ENCODE measurements around the gene PYURF. TPM values are rescaled to one million over a fixed set of nuclear protein-coding genes. Genes with fewer than 3 reads are reported as not detected.
"Not testable (repeated sequence)": the region's sequence is repeated elsewhere in the genome, so short reads cannot be mapped to it uniquely, and the experiment has no call there.

The PYURF gene
- total RNA-seq = 61.3 and 64.3 TPM in 2 replicates
- long read RNA-seq, transcript PYURF-201 (2 exons, 1,361 nt) = major isoform, 372 of 373 reads
- long read RNA-seq, partial matches to known transcripts = 0 of 373 reads
- long read RNA-seq, other reads (novel, unspliced or antisense) = 1 of 373 reads

- TF ChIP-seq CTCF (conservative IDR thresholded peaks at IDR 0.05) = peak; percentile 21
- Mint-ChIP-seq H3K4me3 (peak within 1 kb of the TSS; percentile 99), H3K4me1 (peaks cover 27% of the 10 kb centered on the region), H3K27me3 (ENCODE audit: low read depth) (no peaks in the 10 kb centered on the region), H3K36me3 (ENCODE audit: low read depth) (peaks cover 5% of the 10 kb centered on the region), H3K27ac (ENCODE audit: unreplicated experiment) (peak within 1 kb of the TSS; percentile 96), H3K9me3 (no peaks in the 10 kb centered on the region)
- DNase-seq (ENCODE audit: low read depth, low spot score) = peak; percentile 88
Observed at GRCh38 chr4:88523325-88524129, at the start of gene PYURF. TSS of gene PYURF (minus strand) at chr4:88523776. CDS start at chr4:88523700, 76 bp downstream.

GRCh38 chr4:88570001-88570400, 46.4 kb upstream of the PYURF start:
- Mint-ChIP-seq H3K4me1 (peaks cover 5% of the 10 kb centered on the region), H3K36me3 (ENCODE audit: low read depth) (no peaks in the 10 kb centered on the region), H3K27ac (ENCODE audit: unreplicated experiment) (no peak overlapping the region), H3K9me3 (no peaks in the 10 kb centered on the region), H3K4me3 (no peak overlapping the region), H3K27me3 (ENCODE audit: low read depth) (no peaks in the 10 kb centered on the region)
- DNase-seq (ENCODE audit: low read depth, low spot score) = no peak
- TF ChIP-seq CTCF (conservative IDR thresholded peaks at IDR 0.05) = no peak

- no peak overlapping the region for H3K4me3 Mint-ChIP-seq
- H3K36me3 Mint-ChIP-seq (ENCODE audit: low read depth) = no peaks in the 10 kb centered on the region
- no peaks in the 10 kb centered on the region for H3K4me1 Mint-ChIP-seq
- DNase-seq (ENCODE audit: low read depth, low spot score) = no peak
- peaks cover under 1% of the 10 kb centered on the region for H3K27me3 Mint-ChIP-seq (ENCODE audit: low read depth)
- H3K27ac Mint-ChIP-seq (ENCODE audit: unreplicated experiment) = no peak overlapping the region
- no peak for TF ChIP-seq CTCF (conservative IDR thresholded peaks at IDR 0.05)
- H3K9me3 Mint-ChIP-seq = no peaks in the 10 kb centered on the region
Observed at GRCh38 chr4:88567591-88567990, 44.0 kb upstream of the PYURF start.

GRCh38 chr4:88549815-88550214, 26.2 kb upstream of the PYURF start:
- Mint-ChIP-seq H3K27ac (ENCODE audit: unreplicated experiment) (no peak overlapping the region), H3K9me3 (no peaks in the 10 kb centered on the region), H3K4me3 (no peak overlapping the region), H3K27me3 (ENCODE audit: low read depth) (peaks cover 2% of the 10 kb centered on the region), H3K4me1 (no peaks in the 10 kb centered on the region), H3K36me3 (ENCODE audit: low read depth) (no peaks in the 10 kb centered on the region)
- no peak for TF ChIP-seq CTCF (conservative IDR thresholded peaks at IDR 0.05)
- DNase-seq (ENCODE audit: low read depth, low spot score) = no peak

- not testable (repeated sequence) for H3K4me1 Mint-ChIP-seq; H3K27me3 Mint-ChIP-seq (ENCODE audit: low read depth); H3K9me3 Mint-ChIP-seq; H3K4me3 Mint-ChIP-seq; H3K27ac Mint-ChIP-seq (ENCODE audit: unreplicated experiment); H3K36me3 Mint-ChIP-seq (ENCODE audit: low read depth)
- peak; percentile 72 for TF ChIP-seq CTCF (conservative IDR thresholded peaks at IDR 0.05)
- peak; percentile 58 for DNase-seq (ENCODE audit: low read depth, low spot score)
Observed at GRCh38 chr4:88539322-88540068, 15.9 kb upstream of the PYURF start.
